T-helper 17 cell (primary cell): Measurements from ENCODE around the gene RYR3. TPM values are rescaled to one million over a fixed set of nuclear protein-coding genes. Genes with fewer than 3 reads are reported as not detected.

ENCODE experiments used
- ATAC-seq: fragments of 150-1000 bp; cut with Tn5 transposase; 2 replicates; pipeline ENCODE4 v1.10.0; 2021; ENCODE audit warnings: mild to moderate bottlenecking, moderate library complexity
- DNase-seq, 3 donors: peaks; one replicate each; pipeline versions ENCODE4 v3.0.0 to v3.0.0-alpha.2; 2020 to 2021
- H3K9me3 ChIP-seq: one replicate; pipeline ENCODE4 v1.7.0; 2013; ENCODE audit warnings: low read length, mild to moderate bottlenecking; ENCODE audit not compliant: control insufficient read depth, poor library complexity, severe bottlenecking
- H3K27ac Mint-ChIP-seq: one replicate; pipeline ENCODE4 v1.8.0; 2022; ENCODE audit warnings: mild to moderate bottlenecking, moderate library complexity, mixed read lengths
- H3K27me3 Mint-ChIP-seq: one replicate; pipeline ENCODE4 v1.8.0; 2022; ENCODE audit warnings: mixed read lengths
- H3K36me3 Mint-ChIP-seq: one replicate; pipeline ENCODE4 v1.8.0; 2022; ENCODE audit warnings: low read depth, mixed read lengths
- H3K4me1 Mint-ChIP-seq: one replicate; pipeline ENCODE4 v1.8.0; 2022; ENCODE audit warnings: mild to moderate bottlenecking, mixed read lengths
- H3K4me3 Mint-ChIP-seq: one replicate; pipeline ENCODE4 v1.8.0; 2022; ENCODE audit warnings: mild to moderate bottlenecking, moderate library complexity, mixed read lengths
- total RNA-seq, 4 donors: library from RNA in 2 of 4; stranded (reverse) in 2 of 4; gene quantifications; one replicate each; pipeline ENCODE4 v1.2.3 and lab custom pipeline; 2022 to 2026

Gene RYR3
- total RNA-seq, 2 donors from 2014 or later: 0.05 to 0.23 TPM

DNA sequence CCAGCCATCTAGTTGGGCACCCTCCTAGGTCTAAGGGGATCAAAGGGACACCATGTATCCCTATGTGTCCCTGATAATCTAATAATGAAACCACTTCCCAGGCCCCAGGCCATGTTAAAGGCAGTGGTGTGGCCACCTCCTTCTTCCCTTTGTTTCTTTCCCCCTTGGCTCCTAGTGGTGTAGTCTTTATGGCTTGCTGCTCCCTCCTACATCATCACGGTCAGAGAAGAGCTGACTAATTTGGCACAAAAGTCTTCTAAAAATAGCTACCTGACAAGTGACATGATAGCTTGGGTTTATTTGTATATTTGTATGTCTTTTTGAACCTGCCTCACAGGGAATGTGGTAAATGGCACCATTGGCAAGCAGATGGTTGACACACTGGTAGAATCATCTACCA, 526.5 kb downstream of the RYR3 start:
- H3K4me3 Mint-ChIP-seq: no peak overlapping the region
- peaks cover 29% of the 10 kb centered on the region for H3K27me3 Mint-ChIP-seq
- H3K27ac Mint-ChIP-seq: no peak overlapping the region
- ATAC-seq (no peak), DNase-seq (no peak)
- no peaks in the 10 kb centered on the region for H3K9me3 ChIP-seq
- H3K36me3 Mint-ChIP-seq: no peaks in the 10 kb centered on the region
- H3K4me1 Mint-ChIP-seq: no peaks in the 10 kb centered on the region

DNA sequence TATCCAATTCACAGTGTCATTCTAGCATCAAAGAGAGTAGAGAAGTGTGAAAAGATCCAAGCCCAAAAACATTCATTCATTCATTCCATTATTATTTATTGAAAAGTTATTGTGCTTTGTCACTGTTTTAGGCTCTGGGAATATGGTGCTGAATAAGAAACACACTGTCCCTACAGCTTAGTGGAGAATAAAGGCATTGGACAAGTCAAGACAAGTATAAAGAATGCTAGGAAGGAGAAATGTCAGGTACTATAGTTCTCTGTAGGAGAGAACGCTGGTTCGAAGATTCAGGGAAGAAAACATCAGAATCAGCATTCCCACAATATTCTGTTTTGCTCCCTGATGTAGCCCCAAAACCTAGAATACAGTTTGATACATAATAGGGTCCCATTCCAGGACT, 528.8 kb downstream of the RYR3 start:
- no peak for ATAC-seq
- peaks cover 24% of the 10 kb centered on the region for H3K27me3 Mint-ChIP-seq
- no peak overlapping the region for H3K27ac Mint-ChIP-seq
- H3K4me3 Mint-ChIP-seq: no peak overlapping the region
- DNase-seq: no peak
- H3K4me1 Mint-ChIP-seq: no peaks in the 10 kb centered on the region
- no peaks in the 10 kb centered on the region for H3K36me3 Mint-ChIP-seq
- H3K9me3 ChIP-seq: no peaks in the 10 kb centered on the region

DNA sequence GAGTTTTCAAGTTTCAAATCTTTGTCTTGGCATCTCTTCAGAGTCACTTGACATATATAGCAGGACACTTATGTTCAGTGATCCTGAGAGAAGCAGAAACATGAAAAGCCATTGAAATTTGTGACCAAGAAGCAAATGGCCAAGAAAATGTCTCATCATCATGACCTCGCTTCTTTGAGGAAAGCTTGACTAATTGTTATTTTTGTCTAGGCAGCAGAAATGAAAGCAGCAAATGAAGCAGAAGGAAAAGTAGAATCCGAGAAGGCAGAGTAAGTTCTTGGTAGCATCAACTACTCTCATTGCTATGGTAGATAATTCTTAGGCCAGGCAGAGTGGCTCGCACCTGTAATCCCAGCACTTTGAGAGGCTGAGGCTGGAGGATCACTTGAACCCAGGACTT, 529.8 kb downstream of the RYR3 start:
- Mint-ChIP-seq H3K4me1 (no peaks in the 10 kb centered on the region), H3K27ac (no peak overlapping the region), H3K27me3 (peaks cover 24% of the 10 kb centered on the region), H3K36me3 (no peaks in the 10 kb centered on the region), H3K4me3 (no peak overlapping the region)
- no peaks in the 10 kb centered on the region for H3K9me3 ChIP-seq
- ATAC-seq (no peak), DNase-seq (no peak)

DNA sequence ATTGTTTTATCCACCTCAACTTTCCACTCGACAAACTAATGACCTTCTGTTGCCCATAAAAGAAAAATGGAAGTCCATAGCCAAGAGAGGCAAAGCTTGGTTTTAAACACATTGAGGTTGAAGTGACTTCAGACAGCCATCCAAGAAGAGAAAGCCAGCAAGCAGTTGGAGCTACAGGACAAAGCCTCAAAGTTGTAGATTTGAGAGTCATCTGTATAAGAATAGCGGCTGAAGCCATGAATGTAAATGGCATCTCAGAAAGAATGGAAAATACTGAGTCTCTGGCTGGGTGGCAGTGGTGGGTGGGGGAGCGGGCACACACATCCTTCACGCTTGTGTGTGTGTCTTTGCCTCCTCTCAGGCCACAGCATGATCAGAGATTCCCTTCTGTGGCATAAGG, 533.4 kb downstream of the RYR3 start:
- DNase-seq (no peak), ATAC-seq (no peak)
- Mint-ChIP-seq H3K4me1 (no peaks in the 10 kb centered on the region), H3K4me3 (no peak overlapping the region), H3K27ac (no peak overlapping the region), H3K36me3 (no peaks in the 10 kb centered on the region), H3K27me3 (peaks cover 27% of the 10 kb centered on the region)
- H3K9me3 ChIP-seq: no peaks in the 10 kb centered on the region

DNA sequence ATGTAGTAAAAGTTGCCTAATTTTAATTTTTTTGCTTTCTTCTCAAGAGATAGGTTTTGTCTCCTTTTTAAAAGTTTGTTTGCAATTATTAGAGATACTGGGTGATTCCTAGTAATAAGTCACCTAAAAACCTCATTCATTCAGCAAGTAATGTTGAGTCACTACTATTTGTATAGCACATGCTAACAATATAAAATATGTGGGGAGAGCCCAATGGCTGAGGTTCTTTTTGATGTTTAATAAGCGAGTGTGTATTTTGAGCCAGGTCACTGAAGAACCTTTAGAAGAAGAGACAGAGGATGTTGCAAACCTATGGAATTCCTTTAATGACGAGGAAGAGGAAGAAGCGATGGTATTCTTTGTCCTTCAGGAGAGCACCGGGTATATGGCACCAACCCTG, 533.8 kb downstream of the RYR3 start:
- H3K4me3 Mint-ChIP-seq: no peak overlapping the region
- DNase-seq: no peak
- ATAC-seq: no peak
- peaks cover 25% of the 10 kb centered on the region for H3K27me3 Mint-ChIP-seq
- no peaks in the 10 kb centered on the region for H3K36me3 Mint-ChIP-seq
- no peaks in the 10 kb centered on the region for H3K9me3 ChIP-seq
- no peaks in the 10 kb centered on the region for H3K4me1 Mint-ChIP-seq
- H3K27ac Mint-ChIP-seq: no peak overlapping the region

DNA sequence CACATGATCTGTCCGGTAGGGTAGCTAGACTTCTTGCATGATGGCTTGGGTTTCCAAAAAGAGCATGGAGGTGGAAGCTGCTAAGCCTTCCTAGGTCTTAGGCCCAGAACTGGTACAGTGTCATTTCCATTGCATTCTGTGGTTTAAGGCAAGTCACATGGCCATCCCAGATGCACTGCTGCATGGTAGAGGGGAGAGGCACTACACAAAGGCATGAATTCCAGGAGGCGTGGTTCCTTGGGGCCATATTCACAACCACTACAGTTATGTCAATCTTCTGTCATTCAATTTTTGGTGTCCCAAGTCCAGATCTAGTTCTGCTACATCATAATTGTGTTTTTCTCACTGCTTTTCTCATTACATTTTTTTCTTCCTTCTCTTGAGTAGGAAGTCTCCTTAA, 535.4 kb downstream of the RYR3 start:
- no peaks in the 10 kb centered on the region for H3K9me3 ChIP-seq
- Mint-ChIP-seq H3K4me1 (no peaks in the 10 kb centered on the region), H3K27me3 (peaks cover 25% of the 10 kb centered on the region), H3K36me3 (no peaks in the 10 kb centered on the region), H3K4me3 (no peak overlapping the region), H3K27ac (no peak overlapping the region)
- no peak for ATAC-seq
- DNase-seq: no peak

DNA sequence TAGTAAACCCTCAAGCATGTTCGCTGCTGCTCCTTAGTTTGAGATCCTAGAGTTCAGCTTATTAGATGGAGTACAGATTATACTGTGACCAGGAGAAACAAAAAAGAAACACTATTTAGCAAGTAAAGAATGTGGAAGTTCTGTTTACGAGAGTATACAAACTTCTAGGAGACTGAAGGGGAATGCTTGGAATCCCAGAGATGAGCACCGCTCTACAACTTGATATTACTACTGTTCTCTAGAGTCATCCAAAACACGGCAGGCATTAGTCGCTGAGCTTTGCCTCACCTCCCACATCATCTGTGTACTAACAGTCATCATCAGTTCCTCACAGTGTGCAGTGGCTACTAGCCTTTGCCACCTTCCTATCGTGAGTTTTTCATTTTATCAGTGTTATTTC, 536.1 kb downstream of the RYR3 start:
- Mint-ChIP-seq H3K27ac (no peak overlapping the region), H3K4me1 (no peaks in the 10 kb centered on the region), H3K36me3 (no peaks in the 10 kb centered on the region), H3K27me3 (peaks cover 24% of the 10 kb centered on the region), H3K4me3 (no peak overlapping the region)
- ATAC-seq (no peak), DNase-seq (no peak)
- H3K9me3 ChIP-seq: no peaks in the 10 kb centered on the region

DNA sequence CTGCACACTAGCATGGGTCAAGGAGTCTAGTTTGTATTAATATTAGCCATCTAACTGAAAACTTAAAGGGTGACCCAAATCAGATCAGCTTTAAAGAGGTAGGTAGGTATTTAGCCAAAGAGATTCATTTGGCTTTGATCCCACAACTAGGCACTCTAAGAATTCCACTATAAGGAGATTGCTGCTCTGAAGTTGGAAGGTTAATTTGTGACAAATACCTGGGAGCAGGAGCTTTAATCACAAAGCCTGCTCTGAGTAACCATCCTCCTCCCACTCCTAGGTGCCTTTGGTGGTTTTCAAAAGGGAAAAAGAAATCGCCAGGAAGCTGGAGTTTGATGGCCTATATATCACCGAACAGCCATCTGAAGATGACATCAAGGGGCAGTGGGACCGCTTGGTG, 537.2 kb downstream of the RYR3 start:
- Mint-ChIP-seq H3K4me3 (no peak overlapping the region), H3K27me3 (peaks cover 16% of the 10 kb centered on the region), H3K4me1 (no peaks in the 10 kb centered on the region), H3K36me3 (no peaks in the 10 kb centered on the region), H3K27ac (no peak overlapping the region)
- ATAC-seq (no peak), DNase-seq (no peak)
- H3K9me3 ChIP-seq: no peaks in the 10 kb centered on the region

DNA sequence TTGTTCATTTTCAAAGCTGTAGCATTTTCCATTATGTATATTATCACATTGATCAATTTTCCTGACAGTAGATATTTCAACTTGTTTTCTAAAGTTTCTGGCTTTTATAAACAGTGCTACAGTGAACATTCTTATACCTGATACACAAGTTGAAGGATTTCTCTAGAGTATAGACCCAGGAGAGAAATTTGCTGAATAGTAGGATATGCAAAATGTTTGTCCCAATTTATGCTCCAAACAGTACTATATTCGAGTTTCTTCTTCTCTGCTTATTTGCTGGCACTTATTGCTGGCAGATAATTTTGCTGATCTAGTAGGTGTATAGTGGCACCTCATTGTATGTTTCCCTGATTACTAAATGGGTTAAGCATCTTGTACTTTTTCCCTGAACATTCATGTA, 540.3 kb downstream of the RYR3 start:
- Mint-ChIP-seq H3K4me3 (no peak overlapping the region), H3K36me3 (no peaks in the 10 kb centered on the region), H3K27me3 (peaks cover 11% of the 10 kb centered on the region), H3K27ac (no peak overlapping the region), H3K4me1 (peaks cover under 1% of the 10 kb centered on the region)
- no peaks in the 10 kb centered on the region for H3K9me3 ChIP-seq
- ATAC-seq (no peak), DNase-seq (no peak)

DNA sequence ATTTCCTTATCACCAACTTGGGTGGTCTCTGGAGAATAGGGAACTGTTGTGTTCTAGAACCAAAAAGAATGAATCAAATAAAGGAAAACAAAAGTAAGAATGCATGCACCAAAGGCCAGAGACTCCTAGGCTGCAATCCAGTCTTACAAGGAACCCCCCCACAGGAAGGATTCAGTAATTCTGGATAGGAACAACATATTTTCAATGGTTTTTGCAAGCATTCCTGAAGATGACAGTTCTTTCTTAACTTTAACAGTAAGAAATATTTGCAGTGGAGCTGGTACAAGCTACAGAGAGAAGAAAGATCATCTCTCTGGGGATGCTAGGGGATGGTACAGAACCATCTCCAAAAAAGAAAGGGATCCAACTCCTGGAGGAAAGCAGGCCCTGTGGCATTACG, 541.3 kb downstream of the RYR3 start:
- Mint-ChIP-seq H3K4me1 (peaks cover 3% of the 10 kb centered on the region), H3K4me3 (no peak overlapping the region)
- ATAC-seq: no peak

DNA sequence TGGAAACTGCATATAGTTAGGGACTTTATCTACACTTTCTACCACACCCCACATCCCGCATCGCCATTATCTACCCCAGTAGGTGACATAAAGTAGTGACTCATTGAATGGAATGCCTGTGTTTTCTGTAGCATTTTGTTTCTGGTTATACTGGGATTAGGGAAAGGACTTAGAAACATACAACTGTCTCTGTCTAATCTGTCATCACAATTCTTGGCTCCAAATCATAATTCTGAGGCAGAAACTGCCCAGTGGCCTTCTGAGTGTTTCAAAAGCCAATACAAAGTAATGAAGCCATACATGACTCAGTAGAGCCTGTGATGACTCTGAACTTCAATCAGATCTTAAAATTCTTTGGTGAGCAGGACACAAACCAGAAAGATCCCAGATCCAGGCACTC, 541.8 kb downstream of the RYR3 start:
- H3K36me3 Mint-ChIP-seq: no peaks in the 10 kb centered on the region
- H3K9me3 ChIP-seq: no peaks in the 10 kb centered on the region
- peaks cover 3% of the 10 kb centered on the region for H3K4me1 Mint-ChIP-seq
- H3K4me3 Mint-ChIP-seq: no peak overlapping the region
- H3K27ac Mint-ChIP-seq: no peak overlapping the region
- no peak for DNase-seq
- no peak for ATAC-seq
- H3K27me3 Mint-ChIP-seq: peaks cover 5% of the 10 kb centered on the region

More for the DNA sequence above, 541.3 kb downstream of the RYR3 start:
- DNase-seq: no peak
- no peak overlapping the region for H3K27ac Mint-ChIP-seq
- H3K9me3 ChIP-seq: no peaks in the 10 kb centered on the region
- no peaks in the 10 kb centered on the region for H3K36me3 Mint-ChIP-seq
- peaks cover 5% of the 10 kb centered on the region for H3K27me3 Mint-ChIP-seq

DNA sequence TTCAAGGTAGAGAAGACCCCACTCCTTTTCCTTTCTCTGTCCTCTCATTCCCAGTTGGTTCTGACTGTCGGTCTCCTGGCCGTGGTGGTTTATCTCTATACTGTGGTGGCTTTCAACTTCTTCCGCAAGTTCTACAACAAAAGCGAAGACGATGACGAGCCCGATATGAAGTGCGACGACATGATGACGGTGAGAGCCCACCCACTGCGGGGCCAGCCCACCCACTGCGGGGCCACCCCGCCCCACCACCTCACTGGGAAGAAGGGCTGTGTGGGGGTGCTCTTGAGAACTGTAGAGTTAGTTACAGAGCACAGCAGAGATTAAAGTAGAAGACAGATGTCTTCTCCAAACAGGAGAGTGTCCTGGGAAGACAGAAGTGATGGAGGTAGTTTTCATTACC, 547.0 kb downstream of the RYR3 start:
- Mint-ChIP-seq H3K27ac (no peak overlapping the region), H3K36me3 (no peaks in the 10 kb centered on the region), H3K4me3 (no peak overlapping the region), H3K4me1 (peaks cover 3% of the 10 kb centered on the region), H3K27me3 (no peaks in the 10 kb centered on the region)
- DNase-seq: no peak
- no peak for ATAC-seq
- H3K9me3 ChIP-seq: no peaks in the 10 kb centered on the region

DNA sequence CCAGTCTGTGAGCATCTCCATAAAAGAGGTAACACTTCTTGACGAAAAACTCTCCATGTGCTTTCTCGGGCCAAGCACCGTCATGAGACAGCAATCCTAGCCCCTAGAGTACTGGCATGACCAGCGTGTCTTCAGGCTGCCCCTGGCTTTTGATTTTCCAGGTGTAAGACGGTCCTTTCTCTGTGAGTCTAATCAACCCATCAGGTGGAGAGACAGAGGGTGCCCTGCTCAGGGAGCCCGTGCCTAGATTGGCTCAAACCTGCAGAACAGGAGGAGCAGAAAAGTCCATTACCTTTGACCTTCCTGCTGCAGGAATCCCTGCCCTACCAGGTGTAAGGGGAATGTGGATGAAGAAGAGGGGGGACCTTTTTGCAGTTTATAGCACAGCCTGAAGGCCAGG, 548.1 kb downstream of the RYR3 start:
- no peak for ATAC-seq
- Mint-ChIP-seq H3K27me3 (no peaks in the 10 kb centered on the region), H3K27ac (no peak overlapping the region), H3K36me3 (no peaks in the 10 kb centered on the region), H3K4me3 (no peak overlapping the region), H3K4me1 (peaks cover 3% of the 10 kb centered on the region)
- H3K9me3 ChIP-seq: no peaks in the 10 kb centered on the region
- no peak for DNase-seq

DNA sequence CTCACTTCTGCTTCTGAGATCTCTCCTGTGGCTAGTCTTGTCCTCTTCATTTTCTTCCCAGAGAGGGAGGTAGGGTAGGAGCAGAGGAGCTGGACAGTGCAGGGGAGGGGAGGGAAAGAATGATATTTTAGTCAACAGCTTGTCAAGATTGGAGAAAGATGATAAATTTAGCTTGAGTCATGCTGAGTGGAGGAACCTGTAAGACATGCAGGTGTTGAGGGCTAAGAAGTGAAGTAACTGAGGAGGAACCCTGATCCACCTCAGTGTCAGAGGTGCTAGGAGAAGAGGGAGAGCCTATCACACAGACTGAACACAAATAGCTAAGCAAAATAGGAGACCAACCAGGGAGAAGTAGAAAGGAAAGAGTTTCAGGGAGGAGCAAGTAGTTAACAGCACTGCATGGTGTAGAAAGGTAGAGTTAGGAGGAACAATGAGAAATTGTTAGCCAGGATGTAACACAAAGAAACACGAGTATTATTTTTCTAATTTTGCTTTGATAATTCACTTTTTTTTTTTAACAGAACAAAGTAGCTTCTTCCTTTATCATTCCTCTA, 549.3 kb downstream of the RYR3 start:
- Mint-ChIP-seq H3K27ac (no peak overlapping the region), H3K4me3 (no peak overlapping the region), H3K36me3 (peaks cover 3% of the 10 kb centered on the region), H3K27me3 (no peaks in the 10 kb centered on the region), H3K4me1 (peaks cover 3% of the 10 kb centered on the region)
- no peaks in the 10 kb centered on the region for H3K9me3 ChIP-seq
- no peak for ATAC-seq
- DNase-seq: no peak
